ENCODE results near the gene GARS1. TPM values are rescaled to one million over a fixed set of nuclear protein-coding genes. Genes with fewer than 3 reads are reported as not detected.

Gene GARS1
- total and polyA plus RNA-seq, 9 of the 15 experiments (the other 6 are each of a cell fraction or from before 2014, with no cell fraction given) = 142 to 769 (median 272) TPM

DNA sequence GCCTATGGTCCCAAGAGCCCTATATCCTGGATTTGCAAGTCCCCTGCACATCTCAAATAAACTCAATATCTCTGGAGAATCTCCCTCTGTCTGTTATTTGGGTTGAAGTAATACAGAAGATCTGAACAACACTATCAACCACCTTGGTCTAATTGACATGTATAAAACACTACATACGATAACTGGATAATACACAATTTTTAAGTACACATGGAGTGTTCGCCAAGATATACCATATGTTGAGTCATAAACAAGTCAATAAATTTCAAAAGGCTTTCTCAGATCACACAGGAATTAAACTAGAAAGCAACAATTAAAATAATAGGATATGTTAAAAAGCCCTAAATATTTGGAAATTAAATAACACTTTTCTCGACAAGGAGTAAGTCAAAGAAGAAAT is 5.6 kb upstream of the GARS1 start (continued):
- TF ChIP-seq, protein P1, sequence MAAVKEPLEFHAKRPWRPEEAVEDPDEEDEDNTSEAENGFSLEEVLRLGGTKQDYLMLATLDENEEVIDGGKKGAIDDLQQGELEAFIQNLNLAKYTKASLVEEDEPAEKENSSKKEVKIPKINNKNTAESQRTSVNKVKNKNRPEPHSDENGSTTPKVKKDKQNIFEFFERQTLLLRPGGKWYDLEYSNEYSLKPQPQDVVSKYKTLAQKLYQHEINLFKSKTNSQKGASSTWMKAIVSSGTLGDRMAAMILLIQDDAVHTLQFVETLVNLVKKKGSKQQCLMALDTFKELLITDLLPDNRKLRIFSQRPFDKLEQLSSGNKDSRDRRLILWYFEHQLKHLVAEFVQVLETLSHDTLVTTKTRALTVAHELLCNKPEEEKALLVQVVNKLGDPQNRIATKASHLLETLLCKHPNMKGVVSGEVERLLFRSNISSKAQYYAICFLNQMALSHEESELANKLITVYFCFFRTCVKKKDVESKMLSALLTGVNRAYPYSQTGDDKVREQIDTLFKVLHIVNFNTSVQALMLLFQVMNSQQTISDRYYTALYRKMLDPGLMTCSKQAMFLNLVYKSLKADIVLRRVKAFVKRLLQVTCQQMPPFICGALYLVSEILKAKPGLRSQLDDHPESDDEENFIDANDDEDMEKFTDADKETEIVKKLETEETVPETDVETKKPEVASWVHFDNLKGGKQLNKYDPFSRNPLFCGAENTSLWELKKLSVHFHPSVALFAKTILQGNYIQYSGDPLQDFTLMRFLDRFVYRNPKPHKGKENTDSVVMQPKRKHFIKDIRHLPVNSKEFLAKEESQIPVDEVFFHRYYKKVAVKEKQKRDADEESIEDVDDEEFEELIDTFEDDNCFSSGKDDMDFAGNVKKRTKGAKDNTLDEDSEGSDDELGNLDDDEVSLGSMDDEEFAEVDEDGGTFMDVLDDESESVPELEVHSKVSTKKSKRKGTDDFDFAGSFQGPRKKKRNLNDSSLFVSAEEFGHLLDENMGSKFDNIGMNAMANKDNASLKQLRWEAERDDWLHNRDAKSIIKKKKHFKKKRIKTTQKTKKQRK (IDR thresholded peaks at IDR 0.05; ENCODE audit: borderline replicate concordance, low read depth, low read length) = no peak

- H3K27ac ChIP-seq (ENCODE audit: extremely low read depth, low read depth, low read length) = peak overlapping the region; percentile 90
- peaks cover 31% of the 10 kb centered on the region for H3K36me3 ChIP-seq (ENCODE audit: control insufficient read depth, insufficient read depth, low read length)
- H3K9me1 ChIP-seq (ENCODE audit: control insufficient read depth, insufficient read depth, low read length) = no peaks in the 10 kb centered on the region
- WGBS (ENCODE audit: insufficient coverage, low coverage, missing lambda C conversion rate) = 1% methylated on average over 12 of the region's 12 CpGs
- ATAC-seq = peak; percentile 54
- intact Hi-C loops (cut with micrococcal nuclease) (no loop called here), in situ Hi-C loops (cut with MboI) (no loop called here)
- peaks cover 84% of the 10 kb centered on the region for H3K79me2 ChIP-seq (ENCODE audit: control insufficient read depth, insufficient read depth, low read length)
- H3K4me2 ChIP-seq (ENCODE audit: insufficient read depth, low read length) = peak overlapping the region; percentile 97
- peak overlapping the region; percentile 80 for H2AFZ ChIP-seq (ENCODE audit: low read depth, low read length)
- H4K20me1 ChIP-seq (replicated peaks; ENCODE audit: control insufficient read depth, insufficient read depth, low read length) = peaks cover 20% of the 10 kb centered on the region
- H3K4me3 ChIP-seq = peak overlapping the region; percentile 96
- POLR2A ChIA-PET = interaction anchor here (0.6 to 1.8 kb wide), 6 partner anchors 8 to 373 kb away, joined by 3 to 9 read pairs (median 4); no protein-coding TSS in a partner anchor
- CTCF ChIA-PET (ENCODE audit: low intra/inter-chr PET ratio) = no interaction called here
- peak overlapping the region; percentile 98 to 99 for H3K9ac ChIP-seq (ENCODE audit: insufficient read depth in 1 of 2, low read depth in 2 of 2, low read length in 2 of 2)
- H3K4me1 ChIP-seq (replicated peaks in 1 of 2; ENCODE audit: control insufficient read depth in 2 of 2, insufficient read depth in 2 of 2, low read length in 2 of 2) = no peaks in the 10 kb centered on the region; a peak in 1 of 5 replicates
- DNase-seq (ENCODE audit: extremely low read depth in 1 of 4, low spot score in 3 of 4) = peak; percentile 39 to 60 (median 50)
- no peaks in the 10 kb centered on the region for H3K9me3 ChIP-seq (replicated peaks; ENCODE audit: control insufficient read depth, insufficient read depth, low read depth, low read length)
- peak; percentile 6 for FAIRE-seq
- H3K27me3 ChIP-seq (ENCODE audit: control insufficient read depth in 2 of 2, insufficient read depth in 2 of 2, low read length in 2 of 2) = no peaks in the 10 kb centered on the region
- BruUV-seq (replicated peaks) = TSS peak; percentile 85
- no peak for TF ChIP-seq RAD21 (CRISPR knock-in tag; conservative IDR thresholded peaks at IDR 0.05 in 1 of 2, IDR thresholded peaks at IDR 0.05 in 1 of 2)
- 0 out of 4 replicates have a peak, but pooled peaks of 1 of the 2 experiments have one; percentile 21 for TF ChIP-seq ARNT (IDR thresholded peaks at IDR 0.05)
- no peak for TF ChIP-seq TBP (optimal IDR thresholded peaks at IDR 0.05; ENCODE audit: low read depth, low read length)
- TF ChIP-seq PBX2 (CRISPR knock-in tag; IDR thresholded peaks at IDR 0.05; ENCODE audit: low read depth) = no peak
- no peak for TF ChIP-seq PBX2 (tag; conservative IDR thresholded peaks at IDR 0.05; ENCODE audit: low read depth)
- no peak for TF ChIP-seq ARHGAP35 (IDR thresholded peaks at IDR 0.05; ENCODE audit: partially characterized antibody)
- no peak for TF ChIP-seq RBM22 (IDR thresholded peaks at IDR 0.05; ENCODE audit: low read depth, low read length, poor library complexity, severe bottlenecking)
- TF ChIP-seq TAF9B (IDR thresholded peaks at IDR 0.05; ENCODE audit: partially characterized antibody) = no peak
- TF ChIP-seq NCOA6 (IDR thresholded peaks at IDR 0.05) = no peak
- no peak for TF ChIP-seq CHD1 (IDR thresholded peaks at IDR 0.05; ENCODE audit: low read length)
- no peak for TF ChIP-seq ZNF764 (CRISPR knock-in tag; IDR thresholded peaks at IDR 0.05; ENCODE audit: low read depth)
- no peak for TF ChIP-seq GTF2A2 (tag; IDR thresholded peaks at IDR 0.05)
- 0 out of 3 replicates have a peak, but pooled peaks of 1 of the 2 experiments have one; percentile 10 for TF ChIP-seq CBX3 (IDR thresholded peaks at IDR 0.05; ENCODE audit: borderline replicate concordance in 1 of 2, low read length in 2 of 2)
- TF ChIP-seq SMAD4 (CRISPR knock-in tag; conservative IDR thresholded peaks at IDR 0.05) = no peak
- TF ChIP-seq NFRKB (IDR thresholded peaks at IDR 0.05; ENCODE audit: low read depth) = 0 out of 2 replicates have a peak, but pooled peaks have one; percentile 62
These were observed 584 bp upstream of the GARS1 start for GRCh38 chr7:30594048-30594539.
